HL-60 (cell line): ENCODE data around the gene BRME1.

Source experiments
- GABPA ChIP-seq: IDR thresholded peaks from 2 replicates; pipeline ENCODE4 v1.6.1; 2012; ENCODE audit warnings: low read depth
- SPI1 ChIP-seq: IDR thresholded peaks from 2 replicates; pipeline ENCODE4 v1.6.1; 2012; ENCODE audit warnings: low read depth, mild to moderate bottlenecking, borderline replicate concordance
- TF ChIP-seq, protein P1 (sequence below): IDR thresholded peaks from one replicate; pipeline ENCODE4 v1.5.1; 2011; ENCODE audit warnings: low read length, control low read depth, inconsistent platforms; ENCODE audit not compliant: insufficient read depth

DNA sequence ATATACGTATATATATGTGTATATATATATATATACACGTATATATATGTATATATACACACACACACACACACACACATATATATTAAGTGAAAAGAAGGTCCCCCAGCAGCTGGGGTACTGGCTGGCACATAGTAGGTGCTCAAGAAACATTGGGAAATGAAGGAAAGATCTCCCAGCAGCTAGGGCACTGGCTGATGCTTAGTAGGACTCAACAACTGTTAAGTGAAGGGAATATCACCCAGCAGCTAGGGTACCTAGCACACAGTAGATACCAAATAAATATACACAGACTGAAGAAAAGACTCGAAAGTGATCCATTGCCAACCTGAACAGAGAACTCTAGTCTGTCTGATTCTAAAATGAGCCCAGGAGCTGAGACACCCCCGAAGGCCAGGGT lies 20.1 kb upstream of the BRME1 start:
- TF ChIP-seq GABPA (no peak), SPI1 (no peak)
- TF ChIP-seq, protein P1, sequence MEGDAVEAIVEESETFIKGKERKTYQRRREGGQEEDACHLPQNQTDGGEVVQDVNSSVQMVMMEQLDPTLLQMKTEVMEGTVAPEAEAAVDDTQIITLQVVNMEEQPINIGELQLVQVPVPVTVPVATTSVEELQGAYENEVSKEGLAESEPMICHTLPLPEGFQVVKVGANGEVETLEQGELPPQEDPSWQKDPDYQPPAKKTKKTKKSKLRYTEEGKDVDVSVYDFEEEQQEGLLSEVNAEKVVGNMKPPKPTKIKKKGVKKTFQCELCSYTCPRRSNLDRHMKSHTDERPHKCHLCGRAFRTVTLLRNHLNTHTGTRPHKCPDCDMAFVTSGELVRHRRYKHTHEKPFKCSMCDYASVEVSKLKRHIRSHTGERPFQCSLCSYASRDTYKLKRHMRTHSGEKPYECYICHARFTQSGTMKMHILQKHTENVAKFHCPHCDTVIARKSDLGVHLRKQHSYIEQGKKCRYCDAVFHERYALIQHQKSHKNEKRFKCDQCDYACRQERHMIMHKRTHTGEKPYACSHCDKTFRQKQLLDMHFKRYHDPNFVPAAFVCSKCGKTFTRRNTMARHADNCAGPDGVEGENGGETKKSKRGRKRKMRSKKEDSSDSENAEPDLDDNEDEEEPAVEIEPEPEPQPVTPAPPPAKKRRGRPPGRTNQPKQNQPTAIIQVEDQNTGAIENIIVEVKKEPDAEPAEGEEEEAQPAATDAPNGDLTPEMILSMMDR = no peak
